Measurements from ENCODE around the gene MYZAP. TPM values are rescaled to one million over a fixed set of nuclear protein-coding genes. Genes with fewer than 3 reads are reported as not detected.

The MYZAP gene
- total and polyA plus RNA-seq, 11 donors = 280 to 1,065 (median 610) TPM

DNA sequence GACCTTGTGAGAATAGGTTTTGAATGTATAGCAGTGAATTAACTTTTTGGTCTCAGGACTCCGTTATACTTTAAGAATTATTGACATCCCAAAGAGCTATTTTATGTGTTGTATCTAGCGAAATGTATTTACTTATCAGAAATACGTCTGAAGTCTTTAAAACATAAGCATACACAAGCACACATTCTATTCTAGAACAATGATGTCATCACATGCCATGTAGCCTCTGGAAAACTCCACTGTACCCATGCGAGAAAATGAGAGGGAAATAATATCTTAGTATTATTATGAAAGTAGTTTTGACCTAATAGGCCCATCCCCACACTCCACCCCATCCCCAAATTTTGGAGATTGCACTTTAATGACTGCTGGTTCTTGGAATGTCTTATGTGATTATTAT, 116.3 kb downstream of the MYZAP start:
- ATAC-seq = peak in 2 of 4 donors; percentile 32 to 41
- intact Hi-C loops (cut with DNase I) = loop anchor here in 4 of 10 donors (5.0 to 10.0 kb wide), 4 partner anchors 143 to 153 kb away; no protein-coding TSS in a partner anchor
- Histone ChIP-seq H3K9me3 (no peaks in the 10 kb centered on the region), H3K4me3 (peak overlapping the region; percentile 70 to 99 (median 88)), H3K27ac (peak overlapping the region; percentile 91 to 99 (median 98)), H3K36me3 (peaks cover 4 to 46% (median 41%) of the 10 kb centered on the region in 9 donors), H3K4me1 (peaks cover 4 to 50% (median 34%) of the 10 kb centered on the region in 12 donors), H3K27me3 (no peaks in the 10 kb centered on the region)
- WGBS, 4 donors = 30 to 44% (median 34%) methylated on average over 4 of the region's 4 CpGs
- no peak for DNase-seq
- TF ChIP-seq CTCF (IDR thresholded peaks at IDR 0.05) (no peak), POLR2A (IDR thresholded peaks at IDR 0.05) (no peak)

DNA sequence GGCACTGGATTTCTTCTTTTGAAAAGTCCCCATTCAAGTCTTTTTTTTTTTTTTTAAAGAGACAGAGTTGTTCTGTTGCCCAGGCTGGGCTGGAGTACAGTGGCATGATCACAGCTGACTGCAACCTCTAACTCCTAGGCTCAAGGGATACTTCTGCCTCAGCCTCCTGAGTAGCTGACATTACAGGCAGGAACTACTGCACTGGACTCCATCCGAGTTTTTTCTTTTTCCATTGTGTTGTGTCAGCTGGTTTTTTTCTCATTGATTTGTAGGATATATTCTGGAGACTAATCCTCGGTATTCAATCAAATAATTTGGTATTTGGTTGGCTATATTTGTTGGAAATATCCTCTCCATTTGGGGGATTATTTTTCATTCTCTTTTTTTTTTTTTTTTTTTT, 126.6 kb downstream of the MYZAP start:
- peaks cover 0 to 65% (median 52%) of the 10 kb centered on the region in 9 donors for H3K36me3 ChIP-seq
- intact Hi-C loops (cut with DNase I) = loop anchor here in 2 of 10 donors (2.0 to 10.0 kb wide), 2 partner anchors 46 to 164 kb away; no protein-coding TSS in a partner anchor
- 76 to 81% (median 78%) methylated on average over 2 of the region's 2 CpGs for WGBS, 4 donors

GRCh38 chr15:57720867-57721266, 129.2 kb downstream of the MYZAP start:
- H3K9me3 ChIP-seq = peaks cover 0 to 13% (median 0%) of the 10 kb centered on the region in 12 donors

More for the DNA sequence above, 126.6 kb downstream of the MYZAP start:
- Histone ChIP-seq H3K27ac (no peak overlapping the region), H3K4me3 (no peak overlapping the region), H3K27me3 (no peaks in the 10 kb centered on the region), H3K4me1 (peaks cover 0 to 14% (median 0%) of the 10 kb centered on the region in 12 donors), H3K9me3 (no peaks in the 10 kb centered on the region)
- DNase-seq = no peak
- peak in 1 of 4 donors; percentile 43 for ATAC-seq
- TF ChIP-seq CTCF (IDR thresholded peaks at IDR 0.05) = no peak

More at GRCh38 chr15:57720867-57721266, 129.2 kb downstream of the MYZAP start:
- H3K36me3 ChIP-seq = peaks cover 0 to 40% (median 26%) of the 10 kb centered on the region in 9 donors
- peaks cover 0 to 11% (median 0%) of the 10 kb centered on the region in 12 donors for H3K4me1 ChIP-seq
- no peak overlapping the region for H3K4me3 ChIP-seq
- no peak for ATAC-seq
- H3K27me3 ChIP-seq = no peaks in the 10 kb centered on the region
- intact Hi-C loops (cut with DNase I) = loop anchor here in 2 of 10 donors (10.0 kb wide), 2 partner anchors 46 to 166 kb away; no protein-coding TSS in a partner anchor
- TF ChIP-seq POLR2A (IDR thresholded peaks at IDR 0.05) = no peak
- TF ChIP-seq CTCF (IDR thresholded peaks at IDR 0.05) = no peak
- WGBS, 4 donors = 61 to 77% (median 71%) methylated on average over 3 of the region's 3 CpGs
- no peak for DNase-seq
- H3K27ac ChIP-seq = no peak overlapping the region

Measured in heart left ventricle (tissue), 16 donors.